Measurements from ENCODE around the gene EPB41L4A.

Gene EPB41L4A

GRCh38 chr5:112146323-112147226 lies 272.5 kb downstream of the EPB41L4A start:
- peak; percentile 87 for DNase-seq

GRCh38 chr5:112143690-112144089 lies 275.4 kb downstream of the EPB41L4A start:
- DNase-seq = no peak

GRCh38 chr5:112142769-112143270 lies 276.3 kb downstream of the EPB41L4A start:
- no peak for DNase-seq

DNA sequence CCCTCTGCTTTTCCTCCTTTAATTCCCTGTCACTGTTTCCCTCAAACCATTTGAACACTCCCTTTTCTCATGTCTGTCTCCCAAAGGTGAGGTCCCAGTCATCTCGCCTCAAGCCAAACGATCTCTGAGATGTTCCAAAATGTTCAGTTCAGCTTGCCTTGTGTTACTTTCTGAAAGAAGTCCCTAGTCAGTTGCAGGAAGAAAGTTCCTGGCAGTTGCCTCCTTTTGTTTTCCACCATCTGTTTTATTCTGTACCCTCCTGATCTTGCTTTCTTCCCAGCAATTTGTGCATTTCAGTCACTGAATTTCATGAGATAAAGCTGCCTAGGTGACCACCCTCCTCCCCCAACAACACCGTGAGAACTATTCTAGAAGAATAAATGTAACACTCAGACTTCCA lies 277.5 kb downstream of the EPB41L4A start:
- DNase-seq = no peak

DNA sequence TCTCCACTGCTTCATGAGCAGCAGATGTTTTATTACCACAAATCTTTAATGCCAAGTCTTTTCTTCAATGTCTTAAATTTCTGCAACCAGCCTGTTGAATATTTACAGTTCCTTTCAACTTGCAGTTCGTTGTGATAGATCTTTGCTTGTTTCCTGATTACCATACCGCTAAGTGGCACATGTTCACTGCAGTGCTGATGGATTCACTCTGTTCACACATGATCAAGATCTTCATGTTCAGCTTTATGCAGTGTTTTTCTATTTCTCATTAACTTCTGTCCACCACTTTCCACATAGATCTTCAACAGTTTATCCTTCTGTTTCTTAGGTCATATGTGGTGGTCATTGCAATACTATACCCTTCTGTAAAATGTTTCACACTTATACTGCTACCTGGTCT lies 280.6 kb downstream of the EPB41L4A start:
- no peak for DNase-seq

DNA sequence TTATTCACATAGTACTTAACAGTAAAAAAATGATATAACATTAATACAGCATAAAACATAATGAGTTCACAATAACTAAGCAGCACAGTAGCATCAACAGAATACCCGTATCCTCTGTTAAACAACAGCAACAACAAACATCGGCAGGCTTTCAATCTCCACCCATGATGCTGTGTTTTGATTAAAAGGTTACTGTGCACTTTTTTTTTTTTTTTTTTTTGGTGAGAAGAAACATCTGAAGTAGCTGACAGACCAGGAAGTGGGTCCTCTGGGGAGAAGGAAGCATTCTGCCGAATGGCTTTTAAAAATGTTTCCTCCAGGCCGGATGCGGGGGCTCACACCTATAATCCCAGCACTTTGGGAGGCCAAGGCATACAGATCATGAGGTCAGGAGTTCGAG lies 282.3 kb downstream of the EPB41L4A start:
- no peak for DNase-seq

DNA sequence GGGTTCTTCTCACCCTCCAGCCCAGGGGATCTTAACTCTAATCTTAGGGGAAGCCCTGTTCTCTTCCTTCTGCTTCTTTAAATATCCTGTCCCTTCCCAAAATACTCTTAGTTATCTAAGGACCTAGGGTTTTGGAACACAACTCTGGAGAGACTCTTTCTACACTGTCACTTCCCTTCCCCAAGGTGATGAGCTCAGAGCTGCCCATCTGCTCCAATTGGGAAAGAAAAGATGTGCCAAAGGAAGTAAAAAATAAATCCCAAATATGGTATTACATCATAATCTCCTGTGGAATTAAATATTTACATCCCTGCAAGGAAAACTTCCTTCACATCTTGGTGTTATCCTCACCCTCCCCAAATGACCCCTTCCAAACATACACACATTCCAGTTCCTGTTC lies 291.2 kb downstream of the EPB41L4A start:
- no peak for DNase-seq

GRCh38 chr5:112126982-112127381 lies 292.1 kb downstream of the EPB41L4A start:
- no peak for DNase-seq

DNA sequence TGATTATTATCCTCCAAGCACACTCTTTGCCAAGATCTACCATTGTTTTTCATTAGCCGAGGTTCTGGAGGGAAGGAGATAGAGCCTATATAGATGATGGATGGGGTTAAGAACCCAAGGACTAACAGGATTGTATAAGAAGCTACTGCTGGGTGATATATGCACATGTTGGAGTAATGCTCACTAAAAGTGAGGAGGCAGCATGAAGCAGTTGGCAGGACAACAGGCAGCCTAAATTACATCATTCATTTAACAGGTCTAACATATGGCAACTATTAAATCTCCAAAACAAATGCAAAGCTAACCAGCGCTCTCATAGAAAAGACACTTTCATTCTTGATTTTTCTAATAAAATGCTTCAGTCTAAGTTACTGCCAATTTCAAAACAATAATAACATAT lies 293.2 kb downstream of the EPB41L4A start:
- no peak for DNase-seq

DNA sequence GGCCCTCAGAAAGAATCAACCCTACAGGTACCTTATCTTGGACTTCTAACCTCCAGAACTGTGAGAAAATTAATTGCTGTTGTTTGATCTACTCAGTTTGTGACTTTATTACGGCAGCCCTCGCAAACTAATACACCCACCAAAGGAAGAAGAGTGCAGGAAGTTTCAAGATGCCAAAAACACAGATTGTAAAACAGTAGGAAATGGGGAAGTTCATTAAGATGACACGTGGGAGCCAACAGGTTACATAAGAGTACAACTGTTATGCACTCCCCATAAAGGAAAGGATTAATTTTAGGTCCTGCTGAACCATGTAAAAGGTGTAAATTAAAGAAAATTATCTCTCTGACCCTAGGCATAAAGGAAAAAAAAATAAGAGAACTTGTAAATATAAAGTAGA lies 294.3 kb downstream of the EPB41L4A start:
- DNase-seq = peak; percentile 9

- DNase-seq = no peak
Observed at GRCh38 chr5:112123086-112123485, 296.0 kb downstream of the EPB41L4A start.

- DNase-seq = no peak
Observed at GRCh38 chr5:112122353-112122752, 296.7 kb downstream of the EPB41L4A start.

GRCh38 chr5:112121258-112121657 lies 297.8 kb downstream of the EPB41L4A start:
- no peak for DNase-seq

- no peak for DNase-seq
Observed at GRCh38 chr5:112119969-112120368, 299.1 kb downstream of the EPB41L4A start.

- peak; percentile 21 for DNase-seq
Observed at GRCh38 chr5:112119508-112119907, 299.6 kb downstream of the EPB41L4A start.

GRCh38 chr5:112117551-112117950 lies 301.5 kb downstream of the EPB41L4A start:
- no peak for DNase-seq

DNA sequence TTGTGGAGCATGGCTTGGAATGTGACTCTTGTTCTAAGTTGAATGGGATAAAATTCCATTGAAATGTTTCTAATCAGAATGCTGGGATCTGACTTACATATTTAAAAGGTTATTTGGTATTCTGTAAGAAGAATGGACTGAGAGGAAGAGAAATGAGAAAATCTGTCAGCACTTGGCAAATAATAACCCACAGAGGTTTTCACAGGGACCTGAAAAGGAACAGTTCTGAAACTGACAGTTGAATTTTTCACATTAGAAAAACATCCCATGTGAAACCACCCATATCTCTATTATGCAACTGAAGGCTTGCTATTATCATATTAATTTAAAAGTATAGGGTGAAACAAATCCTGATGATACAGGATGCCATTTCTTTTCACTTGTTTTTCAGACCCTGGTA lies 302.7 kb downstream of the EPB41L4A start:
- DNase-seq = no peak

DNA sequence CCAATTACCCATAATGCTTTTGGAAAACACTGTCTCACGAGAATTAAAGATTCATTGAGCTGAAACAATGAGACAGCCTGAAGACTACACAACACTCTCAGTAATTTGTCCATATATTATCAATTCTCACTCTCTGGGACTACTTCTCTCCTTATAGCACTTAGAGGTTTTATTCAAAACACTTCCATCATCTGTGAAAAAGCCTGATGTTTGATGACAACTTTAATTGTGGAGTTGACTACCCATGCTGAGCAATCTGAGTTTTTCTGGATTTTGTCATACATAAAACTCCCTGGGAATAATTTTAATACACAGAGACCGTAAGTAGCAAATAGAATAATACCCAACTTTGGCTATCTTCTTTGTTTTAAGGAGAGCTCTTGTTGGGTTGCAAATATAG lies 305.5 kb downstream of the EPB41L4A start:
- no peak for DNase-seq
